ENCODE data around the gene ADGRB2.

DNA sequence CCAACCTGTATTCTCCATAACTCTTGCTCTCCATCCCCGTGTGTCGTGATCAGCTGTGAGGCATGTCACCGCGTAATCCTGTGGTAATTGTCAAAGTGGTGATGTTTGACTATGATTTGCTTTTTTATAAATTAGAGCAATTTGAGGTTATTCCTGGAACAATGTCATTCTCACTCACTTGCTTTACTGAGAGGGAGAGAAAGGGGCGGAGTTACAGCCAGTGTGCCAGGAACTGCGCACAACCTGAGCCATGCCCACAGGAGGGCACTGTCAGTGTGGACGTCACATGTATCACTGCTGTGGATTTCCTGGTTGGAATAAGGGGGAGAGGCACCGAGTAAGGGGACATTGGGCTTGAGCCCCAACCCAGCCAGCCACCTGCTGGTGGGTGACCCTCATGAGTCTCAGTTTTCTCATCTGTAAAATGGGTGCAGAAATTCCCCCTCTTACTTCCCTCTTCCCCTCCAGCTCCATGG is 6.9 kb downstream of the ADGRB2 start:
- TF ChIP-seq CTCF (IDR thresholded peaks at IDR 0.05) (no peak), POLR2A (IDR thresholded peaks at IDR 0.05) (no peak)
